HG03432 (cell line): Measurements from ENCODE around the gene CHST13.
"Not testable (repeated sequence)": the region's sequence is repeated elsewhere in the genome, so short reads cannot be mapped to it uniquely, and the experiment has no call there.

Experiments
- ATAC-seq: cut with Tn5 transposase; IDR thresholded peaks from one replicate; pipeline ENCODE4 v1.9.1; 2021; ENCODE audit warnings: mild to moderate bottlenecking, moderate library complexity; ENCODE audit not compliant: unreplicated experiment

Gene CHST13

DNA sequence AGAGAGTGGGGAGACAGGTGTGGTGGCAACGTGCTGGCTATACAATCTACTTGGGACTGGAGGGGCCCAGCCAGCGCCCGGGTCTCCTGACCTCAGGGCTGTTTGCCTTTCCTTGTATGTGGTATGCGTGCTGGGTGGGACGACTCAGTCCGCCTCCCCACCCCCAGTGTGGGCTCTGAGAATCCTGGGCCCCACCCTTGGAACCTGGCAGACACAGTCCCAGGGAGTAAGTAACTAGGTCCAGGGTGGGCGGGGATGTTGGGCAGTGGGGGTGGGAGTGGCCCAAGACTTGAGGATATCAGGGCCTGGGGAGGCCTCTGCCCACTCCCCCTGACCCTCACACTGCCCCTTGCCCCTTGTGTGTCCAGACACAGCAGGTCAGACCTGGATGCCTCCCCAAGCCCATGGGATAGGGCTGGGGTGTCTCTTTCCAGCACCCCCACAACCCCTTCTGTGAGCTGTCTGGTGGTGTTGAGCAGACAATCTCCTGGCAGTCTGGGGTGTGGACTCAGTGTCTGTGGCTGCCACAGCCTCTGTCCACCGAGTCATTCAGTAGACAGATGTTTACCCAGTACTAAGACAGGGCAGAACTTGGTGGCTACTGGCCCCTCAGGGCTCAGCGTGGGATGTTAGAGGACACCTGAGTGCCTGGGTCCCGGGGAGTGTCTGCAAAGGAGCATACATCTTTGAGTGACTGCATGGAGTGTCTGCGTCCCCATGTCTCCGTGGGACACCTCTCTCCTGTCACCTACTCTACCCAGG, 1.3 kb downstream of the CHST13 start:
- no peak for ATAC-seq

DNA sequence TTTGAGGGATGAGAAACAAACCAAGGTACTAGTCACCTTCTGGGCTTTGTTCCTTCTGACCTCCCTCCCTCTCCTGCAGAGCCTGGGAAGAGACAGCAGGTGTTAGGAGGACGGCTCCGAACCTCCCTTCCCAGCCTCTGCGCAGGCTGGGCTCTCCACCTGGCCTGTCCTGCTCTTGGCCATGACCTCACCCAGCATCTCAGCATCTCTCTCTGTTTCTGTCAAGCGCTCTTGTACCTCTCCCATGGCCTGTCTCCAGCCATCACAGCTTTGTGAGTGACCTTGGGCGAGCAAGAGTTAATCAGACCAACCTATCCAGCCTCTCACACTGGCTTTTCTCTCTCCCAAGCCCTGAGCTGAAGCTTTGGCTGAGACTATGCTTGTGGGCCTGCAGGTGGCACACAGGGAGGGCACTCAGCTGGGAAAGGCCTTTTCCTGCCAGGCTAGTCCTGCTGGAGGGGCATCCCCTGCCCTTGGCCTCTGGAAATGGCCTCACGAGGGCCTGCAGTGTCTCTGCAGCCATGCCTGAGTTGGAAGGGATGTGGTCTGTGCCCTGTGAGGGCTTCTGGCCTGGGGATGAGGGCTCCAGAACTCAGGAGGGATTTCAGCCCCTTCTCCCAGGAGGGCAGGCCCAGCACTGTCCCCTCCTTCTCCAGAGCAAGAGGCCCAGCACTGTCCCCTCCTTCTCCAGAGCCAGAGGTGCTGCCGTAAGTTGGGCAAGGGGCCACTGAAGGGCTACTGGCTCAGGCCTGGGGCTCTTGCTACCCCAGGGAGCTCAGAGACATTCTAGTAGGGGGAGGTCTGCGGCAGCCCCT, 2.1 kb downstream of the CHST13 start:
- no peak for ATAC-seq

DNA sequence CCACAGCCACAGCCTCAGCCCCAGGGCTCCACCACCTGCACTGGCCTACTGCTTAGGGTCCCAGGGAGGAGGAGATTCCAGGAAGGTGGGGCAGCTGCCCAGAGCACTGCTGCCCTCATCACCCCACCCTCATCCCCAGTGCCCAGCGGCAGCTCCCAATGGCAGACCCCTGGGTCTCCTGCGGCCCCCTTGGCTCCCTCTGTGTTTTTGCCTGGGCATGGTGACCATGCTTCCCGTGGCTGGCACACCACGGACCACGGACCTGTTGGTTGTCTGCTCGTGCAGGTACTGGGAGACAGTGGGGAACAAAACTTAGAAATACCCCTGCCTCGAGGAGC, 2.7 kb downstream of the CHST13 start:
- ATAC-seq: no peak

DNA sequence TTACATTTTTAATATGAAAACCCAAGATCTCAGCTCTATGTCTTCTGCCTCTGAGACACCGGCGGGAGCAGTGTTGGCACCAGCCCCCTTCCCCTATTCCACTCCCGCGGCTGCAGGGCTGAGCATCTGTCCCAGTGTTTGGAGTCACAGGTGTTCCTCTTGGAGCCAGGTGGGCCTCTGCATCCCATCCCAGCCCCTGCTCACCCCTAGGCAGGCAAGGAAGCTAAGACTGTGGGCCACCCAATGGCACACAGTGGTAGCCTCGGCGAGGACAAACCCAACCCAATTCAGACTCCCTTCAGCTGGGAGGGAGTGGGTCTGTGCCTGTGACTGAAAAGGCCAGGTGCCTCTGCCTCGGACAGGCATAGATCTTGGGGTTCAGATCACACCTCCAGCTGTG, 3.1 kb downstream of the CHST13 start:
- ATAC-seq: no peak

DNA sequence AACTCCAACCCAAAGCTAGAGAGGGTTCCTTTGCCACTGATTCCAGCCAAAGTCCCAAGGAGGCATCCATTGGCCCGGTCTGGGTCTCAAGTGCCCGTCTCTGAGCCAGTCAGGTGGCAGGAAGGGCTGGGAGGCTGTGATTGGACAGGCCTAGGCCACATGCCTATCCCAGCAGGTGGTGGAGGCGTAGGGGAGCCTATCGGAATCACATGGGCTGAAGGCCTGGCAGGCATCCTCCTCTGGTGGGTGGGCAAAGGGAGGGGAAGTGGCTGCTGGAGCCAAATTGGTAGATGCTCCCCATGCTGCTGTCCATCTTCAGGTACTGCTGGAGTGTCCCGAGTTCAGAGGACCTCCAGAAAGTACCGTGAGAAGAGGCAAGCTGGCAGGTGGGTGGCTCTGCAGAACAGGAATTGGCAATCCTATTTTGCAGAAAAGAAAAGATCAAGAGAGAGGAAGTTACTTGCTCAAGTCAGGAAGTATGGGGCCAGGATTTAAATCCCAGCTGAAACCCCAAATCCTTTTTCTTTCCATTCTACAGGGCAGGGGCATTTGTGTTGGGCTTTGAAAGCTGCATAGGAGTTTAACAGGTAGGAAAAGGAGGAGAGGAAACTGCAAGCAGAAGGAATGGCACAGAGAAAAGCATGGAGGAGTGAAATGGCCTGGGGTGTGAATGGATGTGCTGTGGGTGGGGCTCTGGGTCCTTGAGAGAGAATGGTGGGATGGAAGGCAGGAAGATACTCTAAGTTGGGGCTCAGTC, 3.7 kb downstream of the CHST13 start:
- ATAC-seq: no peak

DNA sequence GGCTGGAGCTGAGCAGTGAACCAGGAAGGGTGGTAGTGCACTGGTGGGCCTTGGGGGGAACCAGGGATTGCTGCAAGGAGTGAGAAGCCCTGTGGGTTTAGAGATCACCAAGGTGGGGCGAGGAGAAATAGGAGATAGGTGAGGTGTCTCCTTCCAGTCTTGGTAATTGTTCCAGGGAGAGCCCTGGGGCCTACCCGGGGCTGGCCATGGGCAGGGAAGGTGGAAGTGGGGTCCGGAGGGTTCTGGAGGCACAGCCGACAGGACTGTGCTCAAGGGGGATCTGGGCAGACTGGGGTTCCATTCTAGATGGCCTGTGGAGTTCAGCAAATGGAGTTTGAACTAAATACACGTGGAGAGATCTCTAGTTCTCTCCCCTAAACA, 4.5 kb downstream of the CHST13 start:
- no peak for ATAC-seq

DNA sequence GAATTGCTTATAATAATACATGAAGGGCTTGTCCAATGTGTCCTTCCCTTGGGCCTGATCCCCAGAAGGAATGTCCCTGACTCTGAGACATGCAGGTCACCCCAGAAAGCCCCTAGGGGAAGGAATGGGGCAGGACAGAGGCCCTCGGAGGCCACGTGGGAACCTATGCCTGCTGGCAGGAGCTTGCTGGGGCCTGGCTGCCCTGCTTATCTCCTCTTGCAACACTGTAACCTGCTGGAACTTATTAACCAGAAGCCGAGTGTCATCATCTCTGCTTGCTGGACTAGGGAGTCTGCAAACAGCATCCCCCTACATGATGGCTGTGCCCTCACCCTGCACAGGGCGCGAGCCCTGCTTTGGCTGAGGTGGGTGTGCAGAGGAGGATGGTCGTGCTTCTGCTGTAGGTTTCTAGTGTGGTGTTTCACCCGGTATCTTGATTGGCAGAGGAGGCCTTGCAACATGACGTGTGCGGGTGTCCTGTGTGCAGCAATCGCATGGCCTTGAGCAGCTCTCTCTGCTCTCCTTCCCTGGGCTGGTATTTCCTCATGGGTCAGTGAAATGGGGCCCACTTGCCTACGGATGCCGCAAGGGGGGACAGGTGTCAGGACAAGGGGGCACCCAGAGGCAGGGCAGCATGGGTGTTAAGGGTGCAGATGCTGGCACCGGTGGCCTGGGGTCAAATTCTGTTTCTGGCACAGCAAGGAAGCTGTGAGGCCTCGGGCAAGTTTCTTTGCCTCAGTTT, 5.0 kb downstream of the CHST13 start:
- ATAC-seq: no peak

DNA sequence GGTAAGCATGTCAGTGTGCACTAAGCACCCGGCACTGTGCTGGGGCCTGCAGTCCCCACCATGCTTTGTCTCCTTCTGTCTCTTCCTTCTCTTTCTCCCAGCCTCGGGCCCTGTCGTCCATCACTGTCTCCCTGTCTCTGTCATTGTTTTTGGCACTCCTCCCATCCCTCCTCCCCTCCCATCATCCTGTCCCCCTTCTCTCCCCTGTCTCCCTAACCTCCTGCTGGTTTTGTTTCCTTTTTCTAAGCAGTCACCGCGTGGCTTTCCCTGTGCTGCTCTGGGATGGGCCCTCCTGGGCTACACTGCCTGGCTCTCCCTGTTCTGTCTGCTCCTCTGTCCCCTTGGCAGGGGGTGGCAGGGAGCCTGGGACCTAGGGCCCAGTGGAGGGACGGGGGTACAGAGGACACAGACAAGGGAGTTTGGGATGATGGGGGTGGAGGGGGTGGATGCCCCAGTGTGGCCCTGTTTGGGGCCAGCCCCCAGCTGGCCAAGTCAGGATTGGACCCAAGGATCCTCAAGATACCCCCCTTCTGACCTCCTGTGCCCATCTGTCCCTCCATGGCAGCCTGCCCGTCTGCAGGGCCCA, 5.7 kb downstream of the CHST13 start:
- ATAC-seq: no peak

DNA sequence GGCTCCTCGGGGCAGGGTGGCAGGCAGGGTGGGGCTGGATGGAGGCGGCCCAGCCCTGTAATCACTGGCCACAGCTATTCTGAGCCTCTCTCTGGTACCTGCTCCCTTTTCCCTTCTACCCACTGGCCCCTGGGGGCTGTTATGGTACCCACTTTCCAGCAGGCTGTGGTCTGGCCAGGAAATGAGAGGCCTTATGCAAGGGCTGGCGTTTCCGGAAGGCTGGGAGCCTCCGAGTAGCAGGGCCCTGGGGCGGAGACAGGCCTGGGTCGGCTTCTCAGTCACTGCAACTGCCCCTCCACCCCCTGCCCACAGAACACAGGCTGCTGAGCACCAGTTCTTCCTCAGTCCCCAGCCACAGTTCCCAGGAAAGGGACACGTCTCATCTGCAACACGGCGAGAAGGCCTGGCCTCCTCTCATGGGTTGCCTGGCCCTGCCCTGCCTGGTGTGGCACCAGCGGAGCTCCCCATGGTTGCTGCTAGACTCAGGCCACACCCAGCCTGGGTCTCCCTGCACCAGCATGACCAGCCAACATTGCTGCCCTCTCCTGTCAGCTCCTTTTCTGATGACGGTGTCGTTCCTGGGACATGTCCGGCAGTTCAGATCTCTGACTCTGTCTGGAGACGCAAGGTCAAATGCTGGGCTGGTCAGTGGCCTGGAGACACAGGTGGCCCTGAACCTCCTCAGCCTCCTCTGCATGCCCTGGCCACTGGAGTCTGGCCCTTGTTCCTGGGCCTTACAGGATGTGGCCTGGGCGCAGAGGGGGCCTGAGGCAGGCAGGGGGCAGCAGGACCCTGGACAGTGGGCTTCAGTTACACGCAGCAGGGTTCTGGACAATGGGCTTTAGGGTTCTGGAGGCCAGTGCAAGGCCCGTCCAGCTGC, 6.5 kb downstream of the CHST13 start:
- no peak for ATAC-seq

DNA sequence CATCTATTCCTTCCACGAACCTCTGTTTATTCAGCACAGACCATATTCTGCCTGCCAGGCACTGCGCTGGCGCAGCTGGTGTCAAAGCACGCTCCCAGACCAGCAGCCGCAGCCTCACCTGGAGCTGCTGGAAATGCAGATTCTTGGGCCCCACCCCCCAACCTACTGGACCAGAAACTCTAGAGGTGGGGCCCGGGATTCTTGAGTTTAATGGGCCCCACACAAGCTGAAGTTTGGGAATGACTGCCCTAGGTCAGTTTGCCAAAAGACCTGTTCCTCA, 7.0 kb downstream of the CHST13 start:
- no peak for ATAC-seq

DNA sequence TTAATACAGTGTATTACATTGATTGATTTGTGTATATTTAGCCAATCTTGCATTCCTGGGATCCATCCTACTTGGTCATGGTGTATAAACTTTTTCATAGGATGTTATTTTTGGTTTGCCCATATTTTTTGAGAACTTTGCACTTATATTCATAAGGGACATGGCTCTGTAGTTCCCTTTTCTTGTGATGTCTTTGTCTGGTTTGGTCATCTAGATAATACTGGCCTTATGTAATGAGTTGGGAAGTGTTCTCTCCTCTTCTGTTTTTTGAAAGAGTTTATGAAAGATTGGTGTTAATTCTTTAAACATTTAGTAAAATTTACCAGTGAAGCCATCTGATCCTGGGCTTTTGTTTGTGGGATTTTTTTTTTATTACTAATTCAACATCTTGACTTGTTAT, 9.6 kb downstream of the CHST13 start:
- ATAC-seq: no peak

DNA sequence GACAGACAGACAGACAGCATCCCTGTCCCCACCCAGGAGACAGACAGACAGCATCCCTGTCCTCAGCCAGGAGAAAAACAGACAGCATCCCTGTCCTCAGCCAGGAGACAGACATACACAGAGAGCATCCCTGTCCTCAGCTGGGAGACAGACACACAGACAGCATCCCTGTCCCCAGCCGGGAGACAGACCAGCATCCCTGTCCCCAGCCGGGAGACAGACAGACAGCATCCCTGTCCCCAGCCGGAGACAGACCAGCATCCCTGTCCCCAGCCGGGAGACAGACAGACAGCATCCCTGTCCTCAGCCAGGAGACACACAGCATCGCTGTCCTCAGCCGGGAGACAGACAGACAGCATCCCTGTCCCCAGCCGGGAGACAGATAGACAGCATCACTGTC, 10.8 kb downstream of the CHST13 start:
- ATAC-seq: not testable (repeated sequence)

DNA sequence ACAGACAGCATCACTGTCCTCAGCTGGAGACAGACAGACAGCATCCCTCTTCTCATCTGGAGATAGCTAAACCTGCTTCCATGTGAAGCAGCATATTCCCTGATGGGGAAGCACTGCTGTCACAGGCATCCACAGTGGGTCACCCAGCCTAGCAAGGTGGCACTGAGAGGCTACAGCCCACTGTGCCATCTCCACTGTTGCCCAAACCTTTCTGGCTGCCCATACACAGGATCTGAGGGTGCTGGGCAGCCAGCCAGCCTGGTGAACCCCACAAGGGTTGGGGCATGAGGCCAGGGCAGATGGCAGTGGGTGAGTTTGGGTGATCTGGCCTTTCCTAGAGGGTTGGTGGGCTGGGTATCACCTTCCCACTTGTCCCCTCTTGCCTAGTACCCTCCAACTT, 11.7 kb downstream of the CHST13 start:
- ATAC-seq: no peak

DNA sequence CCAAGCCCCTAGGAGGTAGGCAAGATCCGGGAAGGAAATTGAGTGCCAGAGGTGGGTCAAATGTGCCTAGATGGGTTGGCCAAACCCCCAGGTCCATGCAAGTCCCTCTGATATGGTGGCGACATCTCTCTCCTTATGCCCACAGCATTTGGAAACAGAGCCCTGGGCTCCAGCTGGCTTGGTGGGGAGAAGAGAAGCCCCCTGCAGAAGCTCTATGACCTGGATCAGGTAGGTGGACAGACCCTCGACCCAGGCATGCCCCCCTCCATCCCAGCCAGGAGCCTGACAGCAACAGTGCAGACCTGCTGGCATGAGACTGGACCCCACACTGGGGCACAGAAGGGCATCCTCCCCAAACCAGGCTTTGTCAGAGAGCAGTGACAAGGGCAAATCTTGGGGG, 12.2 kb downstream of the CHST13 start:
- ATAC-seq: no peak

DNA sequence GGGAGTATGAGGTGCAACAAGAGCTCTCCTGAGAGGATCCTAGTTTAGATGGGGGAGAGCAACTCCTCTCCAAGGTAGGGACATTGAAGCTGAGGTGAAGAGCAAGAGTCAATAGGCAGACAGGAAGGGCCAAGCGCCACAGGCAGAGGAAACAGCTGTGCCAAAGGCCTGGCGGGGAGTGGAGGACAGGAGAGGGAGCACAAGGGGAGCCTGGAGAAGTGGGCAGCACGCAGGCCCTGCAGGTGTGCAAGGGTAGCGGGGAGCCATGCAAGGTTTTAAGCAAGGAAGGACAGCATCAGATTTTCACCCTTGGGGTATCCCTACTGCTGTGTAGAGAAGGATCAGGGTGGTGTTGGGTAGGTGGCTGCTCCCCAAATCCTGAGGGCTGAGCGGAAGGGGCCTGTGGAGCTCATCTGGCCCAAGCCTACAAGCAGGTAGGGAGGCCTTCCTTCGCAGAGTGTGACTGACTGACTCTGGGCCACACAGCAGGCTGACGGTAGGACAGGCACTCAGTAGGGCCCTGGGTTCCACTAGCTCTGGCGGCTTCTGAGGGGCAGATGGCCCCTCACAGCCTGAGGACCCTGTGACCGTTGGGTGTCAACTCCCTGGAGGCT, 13.3 kb downstream of the CHST13 start:
- ATAC-seq: no peak

DNA sequence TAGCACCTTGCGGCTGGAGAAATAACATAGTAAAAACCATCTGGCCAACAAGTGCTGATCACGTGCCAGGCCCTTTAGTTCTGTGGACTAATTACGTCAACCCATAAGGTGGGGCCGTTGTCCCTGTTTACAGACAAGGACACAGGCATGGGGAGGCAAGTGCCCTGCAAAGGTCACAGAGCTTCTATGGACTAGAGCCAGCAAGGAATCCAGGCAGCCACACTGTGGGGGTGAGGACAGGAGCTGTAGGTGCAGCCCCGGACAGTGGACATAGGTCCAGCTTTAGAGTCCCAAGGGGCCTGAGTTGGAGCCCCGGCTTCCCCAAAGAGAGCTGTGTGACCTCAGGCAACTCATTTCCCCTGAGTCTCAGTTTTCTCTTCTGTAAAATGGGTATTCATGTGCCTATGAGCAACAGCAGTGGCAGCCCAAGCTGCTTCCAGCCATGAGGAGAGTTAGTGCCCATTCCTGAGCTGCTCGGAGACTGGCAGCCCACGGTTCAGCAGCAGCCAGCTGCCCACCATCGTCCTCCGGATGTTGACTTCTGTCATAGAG, 13.9 kb downstream of the CHST13 start:
- ATAC-seq: no peak

DNA sequence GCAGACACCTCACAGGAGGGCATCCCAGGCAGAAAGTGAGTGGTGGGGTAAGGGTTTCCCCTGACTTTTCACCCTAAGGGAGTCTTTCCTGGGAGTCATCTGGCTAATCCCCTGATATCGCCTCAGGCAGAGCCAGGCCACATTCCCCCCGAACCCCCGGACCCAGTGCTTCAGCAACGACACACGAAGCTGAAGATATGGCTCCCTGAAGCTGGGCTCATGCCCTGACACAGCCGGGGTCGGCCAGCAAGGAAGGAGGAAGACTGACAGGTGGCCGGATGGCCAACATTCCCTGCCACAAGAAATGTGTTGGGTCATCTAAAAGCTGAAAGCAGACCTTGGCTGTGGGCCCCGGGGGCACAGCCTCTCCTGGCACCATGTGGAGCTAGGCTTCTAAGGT, 14.4 kb downstream of the CHST13 start:
- no peak for ATAC-seq

DNA sequence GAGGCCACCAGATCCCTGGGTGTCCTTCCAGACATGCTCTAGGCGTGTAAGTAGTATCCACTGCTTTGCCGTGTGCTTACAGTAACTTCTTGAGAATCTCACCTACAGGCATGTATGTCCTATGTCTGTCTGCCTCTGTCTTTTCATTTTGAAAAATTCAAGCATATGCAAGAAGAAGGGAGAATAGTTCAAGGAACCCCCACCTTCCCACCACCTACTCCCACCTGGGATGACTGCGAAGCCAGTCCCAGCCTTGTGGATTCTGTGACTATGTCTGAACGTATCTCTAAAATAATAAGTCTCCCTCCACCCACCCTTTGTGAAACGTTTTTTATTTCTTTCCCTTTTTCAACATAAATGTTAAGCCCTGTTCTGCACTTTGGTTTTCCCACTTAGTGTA, 15.0 kb downstream of the CHST13 start:
- ATAC-seq: no peak

DNA sequence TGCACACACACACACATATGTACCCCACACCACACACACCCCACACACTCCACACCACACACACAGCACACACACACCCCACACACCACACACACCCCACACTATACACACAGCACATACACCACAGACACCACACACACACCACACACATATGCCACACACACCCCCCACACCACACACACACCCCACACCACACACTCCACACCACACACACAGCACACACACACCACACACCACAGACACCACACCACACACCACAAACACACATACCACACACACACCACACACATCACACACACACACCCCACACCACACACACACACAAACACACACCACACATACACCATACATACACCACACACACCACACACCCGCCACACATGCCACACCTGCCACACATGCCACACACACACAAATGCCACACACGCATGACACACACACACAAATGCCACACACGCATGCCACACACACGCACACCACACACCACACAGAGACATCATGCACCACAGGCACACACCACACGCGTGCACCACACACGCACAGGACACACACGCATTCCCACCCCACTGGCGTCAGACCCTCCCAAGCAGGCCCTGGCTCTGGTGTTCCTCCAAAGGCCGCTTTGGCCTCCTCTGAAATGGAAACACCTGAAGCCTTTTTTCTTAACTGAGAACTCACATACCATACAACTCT, 15.7 kb downstream of the CHST13 start:
- no peak for ATAC-seq
